Neural progenitor cell (in vitro differentiated cells): Measurements from ENCODE around the gene ACVR1. TPM values are rescaled to one million over a fixed set of nuclear protein-coding genes. Genes with fewer than 3 reads are reported as not detected.

Experiments
- DNase-seq: peaks from one replicate; pipeline ENCODE4 v3.0.0-alpha.2; 2016; ENCODE audit warnings: low spot score
- H2AFZ ChIP-seq: fragments of 200-600 bp; sonication (generic); replicated peaks from 2 replicates; pipeline ENCODE4 v1.6.1; 2016; ENCODE audit warnings: antibody characterized with exemption
- H3F3A ChIP-seq: fragments of 200-600 bp; sonication (generic); 2 replicates; pipeline ENCODE4 v1.6.1; 2016; ENCODE audit warnings: antibody characterized with exemption, low read depth
- H3K27ac ChIP-seq: fragments of 200-600 bp; sonication (generic); 2 replicates; pipeline ENCODE4 v1.5.1; 2016; ENCODE audit warnings: mild to moderate bottlenecking
- H3K27me3 ChIP-seq: fragments of 200-600 bp; sonication (generic); 2 replicates; pipeline ENCODE4 v1.6.1; 2016; ENCODE audit warnings: mild to moderate bottlenecking, moderate library complexity
- H3K36me3 ChIP-seq: fragments of 200-600 bp; sonication (generic); 2 replicates; pipeline ENCODE4 v1.5.1; 2016
- H3K4me1 ChIP-seq: fragments of 200-600 bp; sonication (generic); 2 replicates; pipeline ENCODE4 v1.6.1; 2016; ENCODE audit warnings: mixed run types
- H3K4me2 ChIP-seq: fragments of 200-600 bp; sonication (generic); 2 replicates; pipeline ENCODE4 v1.6.1; 2016
- H3K4me3 ChIP-seq: fragments of 200-600 bp; sonication (generic); 2 replicates; pipeline ENCODE4 v1.5.1; 2016
- H3K79me2 ChIP-seq: fragments of 200-600 bp; sonication (generic); 2 replicates; pipeline ENCODE4 v1.6.1; 2016; ENCODE audit warnings: low read depth
- H3K9ac ChIP-seq: fragments of 200-600 bp; sonication (generic); 2 replicates; pipeline ENCODE4 v1.6.1; 2016
- H3K9me3 ChIP-seq: fragments of 200-600 bp; sonication (generic); 2 replicates; pipeline ENCODE4 v1.5.1; 2016; ENCODE audit warnings: low read depth
- H4K20me1 ChIP-seq: fragments of 200-600 bp; sonication (generic); 2 replicates; pipeline ENCODE4 v1.6.1; 2016; ENCODE audit warnings: low read depth
- H3K27ac Mint-ChIP-seq: 3 replicates; pipeline ENCODE4 v1.8.0; 2021; ENCODE audit warnings: mixed read lengths
- H3K27me3 Mint-ChIP-seq: 2 replicates; pipeline ENCODE4 v1.8.0; 2022; ENCODE audit warnings: low read depth, mild to moderate bottlenecking, inconsistent platforms, moderate library complexity, mixed read lengths; ENCODE audit not compliant: insufficient read depth
- H3K36me3 Mint-ChIP-seq: 3 replicates; pipeline ENCODE4 v1.8.0; 2021; ENCODE audit warnings: mixed read lengths
- H3K4me1 Mint-ChIP-seq: 3 replicates; pipeline ENCODE4 v1.8.0; 2021; ENCODE audit warnings: mixed read lengths
- H3K4me3 Mint-ChIP-seq: 3 replicates; pipeline ENCODE4 v1.8.0; 2021; ENCODE audit warnings: mild to moderate bottlenecking, moderate library complexity, mixed read lengths
- H3K9me3 Mint-ChIP-seq: 3 replicates; pipeline ENCODE4 v1.8.0; 2020; ENCODE audit warnings: mixed read lengths
- CTCF ChIP-seq: fragments of 200-600 bp; sonication (generic); IDR thresholded peaks from 2 replicates; pipeline ENCODE4 v1.5.1; 2017; ENCODE audit warnings: antibody characterized with exemption, mild to moderate bottlenecking
- EZH2 ChIP-seq: fragments of 200-600 bp; sonication (generic); IDR thresholded peaks from 2 replicates; pipeline ENCODE4 v1.6.1; 2017; ENCODE audit warnings: antibody characterized with exemption, mild to moderate bottlenecking, moderate library complexity
- EZH2phosphoT487 ChIP-seq: fragments of 200-600 bp; sonication (generic); IDR thresholded peaks from 2 replicates; pipeline ENCODE4 v1.6.1; 2017; ENCODE audit warnings: antibody characterized with exemption
- total RNA-seq: library from RNA; depleted of rRNA; stranded (reverse); fragments of >200 nt; gene quantifications from 2 replicates; pipeline ENCODE4 v1.2.3, GENCODE V29; 2015; ENCODE audit warnings: low replicate concordance

The ACVR1 gene
- total RNA-seq, 1 donor from 2014 or later = 14.0 TPM

- peaks cover 5% of the 10 kb centered on the region for H3K36me3 ChIP-seq
- H3K27me3 ChIP-seq = no peaks in the 10 kb centered on the region
- no peak overlapping the region for H2AFZ ChIP-seq
- peaks cover 29% of the 10 kb centered on the region for H3K4me1 ChIP-seq
- no peaks in the 10 kb centered on the region for H3K9me3 ChIP-seq
- H4K20me1 ChIP-seq = peaks cover 73% of the 10 kb centered on the region
- Mint-ChIP-seq H3K9me3 (no peaks in the 10 kb centered on the region), H3K27ac (no peak overlapping the region), H3K27me3 (peaks cover 2% of the 10 kb centered on the region), H3K4me1 (peaks cover 46% of the 10 kb centered on the region), H3K36me3 (peaks cover 4% of the 10 kb centered on the region), H3K4me3 (no peak overlapping the region)
- H3K4me3 ChIP-seq = no peak overlapping the region
- peaks cover 65% of the 10 kb centered on the region for H3K79me2 ChIP-seq
- H3K4me2 ChIP-seq = no peak overlapping the region
- no peak overlapping the region for H3K27ac ChIP-seq
- peaks cover 29% of the 10 kb centered on the region for H3F3A ChIP-seq
- TF ChIP-seq CTCF (no peak), EZH2phosphoT487 (no peak), EZH2 (no peak)
- DNase-seq = no peak
- H3K9ac ChIP-seq = no peak overlapping the region
Observed at GRCh38 chr2:157843081-157843480, 33.0 kb downstream of the ACVR1 start.

- Histone ChIP-seq H3K27me3 (no peaks in the 10 kb centered on the region), H3K9ac (no peak overlapping the region), H3F3A (peaks cover 33% of the 10 kb centered on the region), H3K27ac (no peak overlapping the region), H3K4me2 (no peak overlapping the region), H3K9me3 (no peaks in the 10 kb centered on the region), H3K36me3 (peaks cover 5% of the 10 kb centered on the region), H4K20me1 (peaks cover 80% of the 10 kb centered on the region), H2AFZ (no peak overlapping the region), H3K4me1 (peaks cover 37% of the 10 kb centered on the region), H3K4me3 (no peak overlapping the region), H3K79me2 (peaks cover 65% of the 10 kb centered on the region)
- H3K9me3 Mint-ChIP-seq = no peaks in the 10 kb centered on the region
- H3K4me1 Mint-ChIP-seq = peaks cover 51% of the 10 kb centered on the region
- peaks cover 1% of the 10 kb centered on the region for H3K36me3 Mint-ChIP-seq
- no peak overlapping the region for H3K4me3 Mint-ChIP-seq
- no peak for DNase-seq
- H3K27ac Mint-ChIP-seq = no peak overlapping the region
- TF ChIP-seq CTCF (no peak), EZH2phosphoT487 (no peak)
- peaks cover 2% of the 10 kb centered on the region for H3K27me3 Mint-ChIP-seq
Observed at GRCh38 chr2:157842106-157842879, 33.8 kb downstream of the ACVR1 start.

GRCh38 chr2:157841485-157841884 lies 34.6 kb downstream of the ACVR1 start:
- H3K4me1 Mint-ChIP-seq = peaks cover 58% of the 10 kb centered on the region
- H2AFZ ChIP-seq = no peak overlapping the region
- H3K9ac ChIP-seq = no peak overlapping the region
- peaks cover 65% of the 10 kb centered on the region for H3K79me2 ChIP-seq
- no peak for DNase-seq
- H3K4me1 ChIP-seq = peaks cover 44% of the 10 kb centered on the region
- H3K4me3 ChIP-seq = no peak overlapping the region
- no peak overlapping the region for H3K27ac ChIP-seq
- no peak overlapping the region for H3K4me3 Mint-ChIP-seq
- H3K4me2 ChIP-seq = no peak overlapping the region
- H3K27ac Mint-ChIP-seq = no peak overlapping the region
- H3K27me3 Mint-ChIP-seq = peaks cover 2% of the 10 kb centered on the region
- H3K27me3 ChIP-seq = no peaks in the 10 kb centered on the region
- H4K20me1 ChIP-seq = peaks cover 82% of the 10 kb centered on the region
- peaks cover 1% of the 10 kb centered on the region for H3K36me3 Mint-ChIP-seq
- TF ChIP-seq EZH2 (no peak), EZH2phosphoT487 (no peak), CTCF (no peak)
- H3K36me3 ChIP-seq = no peaks in the 10 kb centered on the region
- H3K9me3 Mint-ChIP-seq = no peaks in the 10 kb centered on the region
- H3K9me3 ChIP-seq = no peaks in the 10 kb centered on the region
- H3F3A ChIP-seq = peaks cover 33% of the 10 kb centered on the region
